ENCODE data around the gene TNFAIP8L1. TPM values are rescaled to one million over a fixed set of nuclear protein-coding genes. Genes with fewer than 3 reads are reported as not detected.
"Not testable (repeated sequence)": the region's sequence is repeated elsewhere in the genome, so short reads cannot be mapped to it uniquely, and the experiment has no call there.

TNFAIP8L1 gene
- 6.6 TPM for total RNA-seq
- 9.9 TPM for polyA plus RNA-seq

DNA sequence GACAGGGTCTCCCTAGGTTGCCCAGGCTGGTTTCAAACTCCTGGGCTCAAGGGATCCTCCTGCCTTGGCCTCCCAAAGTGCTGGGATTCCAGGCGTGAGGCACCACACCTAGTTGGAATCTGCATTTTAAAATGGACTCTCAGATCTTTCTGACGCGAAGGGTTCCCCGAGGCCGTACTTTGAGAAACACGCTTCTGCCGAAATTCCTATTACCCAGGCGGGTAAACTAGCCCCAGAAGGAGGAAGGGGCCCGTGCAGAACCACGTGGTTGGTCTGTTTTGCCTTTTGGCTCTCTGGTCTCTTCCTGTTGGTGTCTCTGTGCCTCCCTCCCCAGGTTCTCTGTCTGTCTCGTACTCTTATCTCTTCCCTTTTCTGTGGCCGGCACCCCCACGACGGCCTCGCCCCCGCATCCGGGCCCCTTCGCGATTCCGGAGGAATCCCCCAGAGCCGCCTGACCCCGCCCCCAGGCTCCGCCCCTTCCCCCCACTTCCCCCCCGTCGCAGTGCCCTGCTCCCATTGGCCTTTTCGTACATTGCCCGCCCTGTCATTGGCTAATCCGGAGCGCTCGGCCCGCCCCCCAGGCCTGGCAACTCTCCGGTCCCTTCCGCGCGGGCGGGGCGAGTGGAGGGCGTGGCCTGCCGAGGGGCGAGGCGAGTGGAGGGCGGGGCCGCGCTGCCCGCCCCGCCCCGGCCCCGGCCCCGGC is at the start of gene TNFAIP8L1:
TNFAIP8L1 (plus strand) TSS at position 689 of the 703 bp plus-strand sequence. CDS start 12,354 bp downstream, outside the sequence.
- peak within 1 kb of the TSS; percentile 33 for H3K27ac ChIP-seq (ENCODE audit: low read depth)
- H3K4me1 ChIP-seq (ENCODE audit: insufficient read depth): no peaks in the 10 kb centered on the region
- peak within 1 kb of the TSS; percentile 58 for H3K4me3 ChIP-seq (ENCODE audit: low read depth, low read length)
- peak; percentile 86 for DNase-seq (ENCODE audit: extremely low spot score)
- WGBS: 3% methylated on average over 49 of the region's 49 CpGs
- H3K36me3 ChIP-seq (ENCODE audit: insufficient read depth): no peaks in the 10 kb centered on the region

DNA sequence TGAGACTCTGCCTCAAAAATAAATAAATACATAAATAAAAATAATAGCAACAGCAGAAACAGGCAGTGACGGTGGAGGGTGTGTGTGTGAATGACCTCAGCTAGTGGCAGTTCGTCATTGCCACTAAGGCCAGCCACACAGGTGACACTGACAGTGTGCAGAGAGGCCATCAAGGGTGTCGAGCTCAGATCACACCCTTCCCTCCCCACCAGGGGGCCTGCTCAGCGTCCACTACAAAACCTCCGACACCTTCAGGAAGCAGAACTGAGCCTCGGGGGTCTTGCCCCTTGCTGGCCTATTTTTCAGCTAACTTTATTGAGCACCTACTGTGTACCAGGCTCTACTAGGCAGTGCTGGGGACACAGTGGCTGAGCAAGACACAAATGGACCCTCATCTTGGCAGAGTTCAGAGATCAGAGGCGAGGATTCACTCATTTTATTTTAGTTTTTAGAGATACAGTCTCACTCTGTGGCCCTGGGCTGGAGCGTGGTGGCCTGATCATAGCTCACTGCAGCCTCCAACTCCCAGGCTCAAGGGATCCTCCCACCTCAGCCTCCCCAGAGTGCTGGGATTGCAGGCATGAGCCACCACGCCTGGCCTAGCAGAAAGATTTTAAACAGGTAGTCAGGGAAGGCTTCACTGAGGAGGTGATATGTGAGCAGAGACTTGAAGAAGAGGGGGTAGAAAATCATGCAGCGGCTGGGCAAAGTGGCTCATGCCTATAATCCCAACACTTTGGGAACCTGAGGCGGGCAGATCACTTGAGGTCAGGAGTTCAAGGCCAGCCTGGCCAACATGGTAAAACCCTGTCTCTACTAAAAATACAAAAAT is 49.5 kb upstream of the TNFAIP8L1 start:
- WGBS: 64% methylated on average over 11 of the region's 11 CpGs
- Histone ChIP-seq H3K4me3 (ENCODE audit: low read depth, low read length) (no peak overlapping the region), H3K27ac (ENCODE audit: low read depth) (no peak overlapping the region), H3K36me3 (ENCODE audit: insufficient read depth) (no peaks in the 10 kb centered on the region), H3K4me1 (ENCODE audit: insufficient read depth) (no peaks in the 10 kb centered on the region)
- DNase-seq (ENCODE audit: extremely low spot score): no peak

DNA sequence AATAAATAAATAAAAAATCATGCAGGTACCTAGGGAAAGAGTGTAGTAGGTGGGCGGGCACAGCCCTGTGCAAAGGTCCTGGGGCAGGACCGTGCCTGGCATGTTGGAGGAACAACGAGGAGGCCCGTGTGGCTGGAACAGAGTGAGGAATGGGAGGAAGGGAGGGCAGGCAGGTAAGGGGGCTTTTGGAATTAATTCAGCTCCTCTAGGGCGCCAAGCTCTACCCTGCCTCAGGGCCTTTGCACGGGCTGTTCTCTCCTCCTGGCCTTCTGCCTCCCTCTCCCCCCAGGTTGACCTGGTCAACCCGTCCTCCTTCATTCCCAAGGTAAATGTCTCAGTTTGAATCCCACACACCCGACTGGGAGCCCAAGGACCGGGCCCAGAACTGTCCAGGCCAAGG is 48.8 kb upstream of the TNFAIP8L1 start:
- DNase-seq (ENCODE audit: extremely low spot score): no peak
- H3K4me1 ChIP-seq (ENCODE audit: insufficient read depth): no peaks in the 10 kb centered on the region
- H3K36me3 ChIP-seq (ENCODE audit: insufficient read depth): no peaks in the 10 kb centered on the region
- H3K4me3 ChIP-seq (ENCODE audit: low read depth, low read length): no peak overlapping the region
- WGBS: 82% methylated on average over 9 of the region's 9 CpGs
- H3K27ac ChIP-seq (ENCODE audit: low read depth): no peak overlapping the region

DNA sequence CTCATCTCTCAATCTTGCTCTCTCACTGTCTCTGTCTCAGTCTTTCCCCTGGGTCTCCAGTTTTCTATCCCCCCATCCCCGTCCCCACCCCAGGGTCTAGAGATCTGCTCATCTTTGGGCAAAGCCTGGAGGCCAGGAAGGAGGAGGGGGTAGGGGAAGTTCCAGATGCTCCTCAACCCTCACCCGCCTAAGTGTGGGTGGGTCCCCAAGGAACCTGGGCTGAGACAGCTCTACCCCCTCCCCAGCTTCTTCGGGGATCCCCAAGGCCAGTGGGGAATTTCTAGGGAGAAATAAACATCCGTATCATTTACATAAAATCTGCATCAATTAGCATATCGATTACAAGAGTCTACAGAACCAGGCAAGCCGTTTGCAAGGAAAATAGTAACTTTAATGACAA is 48.0 kb upstream of the TNFAIP8L1 start:
- DNase-seq (ENCODE audit: extremely low spot score): no peak
- Histone ChIP-seq H3K4me3 (ENCODE audit: low read depth, low read length) (no peak overlapping the region), H3K27ac (ENCODE audit: low read depth) (no peak overlapping the region), H3K36me3 (ENCODE audit: insufficient read depth) (no peaks in the 10 kb centered on the region), H3K4me1 (ENCODE audit: insufficient read depth) (no peaks in the 10 kb centered on the region)
- WGBS: 40% methylated on average over 6 of the region's 6 CpGs

DNA sequence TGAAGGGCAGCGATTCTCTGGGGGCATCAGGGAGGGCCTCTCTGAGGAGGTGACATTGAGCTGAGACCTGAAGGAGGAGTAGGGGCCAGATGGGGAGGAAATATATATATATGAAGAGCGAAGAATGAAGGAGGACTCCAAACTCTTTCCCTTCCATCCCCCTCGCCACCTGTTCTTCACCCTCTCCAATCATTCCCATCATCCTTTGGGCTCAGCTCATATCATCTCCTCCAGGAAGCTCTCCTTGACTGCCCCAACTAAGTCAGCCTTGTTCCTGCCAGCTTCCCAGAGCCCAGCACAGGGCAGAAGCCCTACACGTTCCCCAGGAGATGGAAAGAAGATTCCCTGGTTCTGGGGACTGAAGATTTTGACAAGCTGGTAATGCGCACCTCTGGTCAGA is 46.9 kb upstream of the TNFAIP8L1 start:
- 71% methylated on average over 5 of the region's 5 CpGs for WGBS
- DNase-seq (ENCODE audit: extremely low spot score): no peak

DNA sequence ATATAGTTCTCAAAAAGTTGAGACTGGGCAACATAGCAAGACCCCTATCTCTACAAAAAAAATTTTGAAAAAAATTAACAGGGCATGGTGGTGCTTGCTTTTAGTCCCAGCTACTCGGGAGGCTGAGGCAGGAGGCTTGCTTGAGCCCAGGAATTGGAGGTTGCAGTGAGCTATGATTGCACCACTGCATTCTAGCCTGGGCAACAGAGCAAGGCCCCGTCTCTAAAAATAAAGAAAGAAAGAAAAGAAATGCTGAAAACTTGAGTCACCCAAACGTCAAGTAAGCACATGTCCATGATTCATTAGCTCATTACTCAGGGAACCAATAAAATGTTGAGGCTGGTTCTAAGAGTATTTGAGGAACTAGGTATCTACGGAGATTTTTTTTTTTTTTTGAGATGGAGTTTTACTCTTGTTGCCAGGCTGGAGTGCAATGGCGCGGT is 45.9 kb upstream of the TNFAIP8L1 start:
- Histone ChIP-seq H3K36me3 (ENCODE audit: insufficient read depth) (no peaks in the 10 kb centered on the region), H3K4me3 (ENCODE audit: low read depth, low read length) (no peak overlapping the region), H3K4me1 (ENCODE audit: insufficient read depth) (no peaks in the 10 kb centered on the region), H3K27ac (ENCODE audit: low read depth) (no peak overlapping the region)
- 53% methylated on average over 6 of the region's 6 CpGs for WGBS
- DNase-seq (ENCODE audit: extremely low spot score): no peak

More for the DNA sequence above, 46.9 kb upstream of the TNFAIP8L1 start:
- H3K36me3 ChIP-seq (ENCODE audit: insufficient read depth): no peaks in the 10 kb centered on the region
- no peaks in the 10 kb centered on the region for H3K4me1 ChIP-seq (ENCODE audit: insufficient read depth)
- H3K27ac ChIP-seq (ENCODE audit: low read depth): no peak overlapping the region
- H3K4me3 ChIP-seq (ENCODE audit: low read depth, low read length): no peak overlapping the region

DNA sequence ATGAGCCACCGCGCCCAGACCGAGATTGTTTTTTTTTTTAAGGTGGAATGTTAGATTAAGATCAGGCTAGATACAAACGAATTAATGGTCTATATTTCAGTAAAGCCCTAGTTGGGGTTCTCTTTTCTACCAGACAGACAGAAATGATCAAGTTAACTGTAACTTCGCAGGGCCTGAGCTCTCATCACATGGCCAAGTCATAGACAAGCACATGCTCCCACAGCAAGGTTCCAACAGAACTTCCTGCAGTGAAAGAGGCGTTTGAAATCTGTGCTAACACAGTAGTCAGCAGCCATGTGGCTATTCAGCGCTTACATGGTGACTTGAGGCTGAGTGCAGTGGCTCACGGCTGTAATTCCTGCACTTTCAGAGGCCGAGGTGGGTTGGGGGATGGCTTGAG is 45.1 kb upstream of the TNFAIP8L1 start:
- no peak for DNase-seq (ENCODE audit: extremely low spot score)
- H3K4me1 ChIP-seq (ENCODE audit: insufficient read depth): no peaks in the 10 kb centered on the region
- H3K36me3 ChIP-seq (ENCODE audit: insufficient read depth): no peaks in the 10 kb centered on the region
- H3K27ac ChIP-seq (ENCODE audit: low read depth): no peak overlapping the region
- H3K4me3 ChIP-seq (ENCODE audit: low read depth, low read length): no peak overlapping the region
- 59% methylated on average over 9 of the region's 9 CpGs for WGBS

DNA sequence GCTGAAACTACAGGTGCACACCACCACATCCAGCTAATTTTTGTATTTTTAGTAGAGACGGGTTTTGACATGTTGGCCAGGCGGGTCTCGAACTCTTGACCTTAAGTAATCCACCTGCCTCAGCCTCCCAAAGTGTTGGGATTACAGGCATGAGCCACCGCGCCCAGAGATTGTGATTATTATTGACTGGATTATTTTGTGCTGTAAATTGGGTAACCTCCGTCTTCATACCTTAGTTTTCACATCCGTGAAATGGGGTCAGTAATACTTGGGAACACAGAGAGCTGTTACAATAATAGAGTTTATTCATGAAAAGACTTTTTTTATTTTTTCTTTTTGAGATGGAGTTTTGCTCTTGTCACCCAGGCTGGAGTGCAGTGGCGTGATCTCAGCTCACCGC is 44.2 kb upstream of the TNFAIP8L1 start:
- not testable (repeated sequence) for H3K4me3 ChIP-seq (ENCODE audit: low read depth, low read length); DNase-seq (ENCODE audit: extremely low spot score); H3K4me1 ChIP-seq (ENCODE audit: insufficient read depth); H3K27ac ChIP-seq (ENCODE audit: low read depth); H3K36me3 ChIP-seq (ENCODE audit: insufficient read depth)
- WGBS: 90% methylated on average over 9 of the region's 9 CpGs

DNA sequence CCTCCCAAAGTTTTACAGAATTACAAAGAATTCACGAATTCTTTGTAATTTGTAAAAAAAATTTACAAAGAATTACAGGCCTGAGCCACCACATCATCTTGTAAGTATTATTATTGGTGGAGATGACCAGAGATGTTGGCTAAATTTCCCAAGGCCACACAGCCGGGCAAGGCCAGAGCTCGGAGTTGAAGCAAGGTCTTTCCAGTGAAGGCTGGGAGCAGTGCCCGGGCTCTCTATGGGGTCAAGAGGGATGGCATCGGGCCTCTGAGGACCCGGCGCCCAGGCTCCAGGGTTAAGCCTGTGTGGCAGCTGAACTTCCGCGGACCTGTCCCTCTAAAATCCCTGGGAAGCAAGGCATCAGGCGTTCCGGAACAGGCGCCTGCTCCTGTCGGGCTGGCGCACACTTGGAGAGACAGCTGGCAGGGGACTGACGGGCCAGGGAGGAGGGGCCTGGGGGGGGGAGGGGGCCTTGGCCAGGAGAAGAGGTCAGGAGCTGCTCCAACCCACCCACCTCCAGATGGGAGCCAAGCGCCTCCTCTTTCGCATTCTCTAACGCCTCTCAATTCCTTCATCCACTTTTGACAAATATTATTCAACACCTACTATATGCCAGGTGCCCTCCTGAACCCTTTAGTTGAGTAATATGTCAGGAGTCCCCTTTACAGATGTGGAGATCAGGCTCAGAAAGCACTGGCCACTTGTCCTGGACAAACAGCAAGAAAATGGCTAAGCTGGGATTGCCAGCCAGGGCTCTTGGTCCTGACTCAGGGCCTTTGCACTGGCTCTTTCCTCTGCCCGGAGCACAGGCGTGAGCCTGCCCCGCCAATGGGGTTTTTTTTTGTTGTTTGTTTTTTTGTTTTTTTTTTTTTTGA is 43.0 kb upstream of the TNFAIP8L1 start:
- 44% methylated on average over 21 of the region's 21 CpGs for WGBS
- Histone ChIP-seq H3K4me3 (ENCODE audit: low read depth, low read length) (no peak overlapping the region), H3K4me1 (ENCODE audit: insufficient read depth) (no peaks in the 10 kb centered on the region), H3K27ac (ENCODE audit: low read depth) (no peak overlapping the region), H3K36me3 (ENCODE audit: insufficient read depth) (no peaks in the 10 kb centered on the region)
- no peak for DNase-seq (ENCODE audit: extremely low spot score)

DNA sequence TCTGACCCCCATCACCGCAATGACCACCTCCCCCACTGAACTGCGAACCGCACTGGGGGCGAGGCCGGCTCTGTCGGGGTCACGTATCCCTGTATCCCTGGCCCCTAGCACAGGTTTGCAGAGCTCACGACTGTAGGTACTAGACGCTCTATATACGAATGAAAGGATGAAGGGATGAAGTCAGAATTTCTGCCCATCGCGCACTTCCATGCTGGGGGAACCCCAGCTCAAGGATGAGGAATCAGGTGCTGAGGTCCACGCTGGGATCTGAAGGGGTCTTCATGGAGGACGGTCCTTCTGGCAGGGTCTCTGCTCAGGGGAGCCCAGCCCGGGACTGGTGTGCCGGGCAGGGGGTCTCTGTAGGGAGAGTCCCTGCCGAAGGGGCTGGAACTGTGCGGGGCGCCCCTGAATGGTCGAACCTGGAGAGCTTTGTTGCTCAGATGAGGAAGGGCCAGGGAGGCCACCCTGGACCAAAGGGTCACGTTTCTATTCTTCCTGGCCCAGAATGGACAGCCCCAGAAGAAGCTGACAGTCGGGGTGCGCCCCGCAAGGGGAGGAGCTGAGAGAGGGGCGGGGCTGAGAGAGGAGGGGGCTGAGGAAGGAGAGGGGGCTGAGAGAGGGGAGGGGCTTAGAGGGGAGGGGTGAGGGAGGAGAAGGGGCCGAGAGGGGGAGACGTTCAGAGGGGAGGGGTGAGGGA is 41.9 kb upstream of the TNFAIP8L1 start:
- H3K4me1 ChIP-seq (ENCODE audit: insufficient read depth): no peaks in the 10 kb centered on the region
- no peak for DNase-seq (ENCODE audit: extremely low spot score)
- H3K4me3 ChIP-seq (ENCODE audit: low read depth, low read length): no peak overlapping the region
- no peaks in the 10 kb centered on the region for H3K36me3 ChIP-seq (ENCODE audit: insufficient read depth)
- H3K27ac ChIP-seq (ENCODE audit: low read depth): no peak overlapping the region
- WGBS: 6% methylated on average over 27 of the region's 27 CpGs

DNA sequence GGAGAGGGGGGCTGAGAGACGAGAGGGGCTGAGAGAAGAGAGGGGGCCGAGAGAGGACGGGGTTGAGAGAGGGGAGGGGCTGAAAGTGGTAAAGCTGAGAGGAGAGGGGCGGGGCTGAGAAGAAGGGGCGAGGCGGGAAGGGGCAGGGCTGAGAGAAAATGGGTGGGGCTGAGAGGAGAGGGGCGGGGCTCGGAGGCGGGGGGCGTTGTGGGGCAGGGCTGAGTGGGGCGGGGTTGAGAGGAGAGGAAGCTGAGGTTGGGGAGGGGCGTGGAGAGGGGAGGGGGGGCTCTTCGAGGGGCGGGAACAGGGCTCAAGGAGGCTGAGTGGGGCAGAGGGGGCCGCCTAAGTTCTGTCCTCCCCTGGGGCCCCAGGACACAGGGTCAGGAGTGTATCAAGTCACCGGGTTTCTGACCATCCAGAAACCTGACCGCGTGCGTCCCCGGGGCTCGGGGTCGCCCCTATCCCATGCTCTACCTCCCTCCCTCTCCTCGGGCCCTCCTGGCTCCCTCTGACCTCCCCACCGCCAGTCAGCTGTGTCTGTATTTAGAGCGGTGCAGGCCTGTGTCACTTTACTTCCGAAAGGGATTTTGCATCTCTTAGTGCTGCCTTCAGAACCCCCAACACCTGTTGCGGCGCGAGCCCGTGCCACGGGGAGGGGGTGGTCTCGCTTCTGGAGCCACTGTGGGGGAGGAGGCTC is 41.2 kb upstream of the TNFAIP8L1 start:
- Histone ChIP-seq H3K4me1 (ENCODE audit: insufficient read depth) (no peaks in the 10 kb centered on the region), H3K27ac (ENCODE audit: low read depth) (no peak overlapping the region), H3K36me3 (ENCODE audit: insufficient read depth) (no peaks in the 10 kb centered on the region), H3K4me3 (ENCODE audit: low read depth, low read length) (no peak overlapping the region)
- WGBS: 2% methylated on average over 30 of the region's 32 CpGs
- DNase-seq (ENCODE audit: extremely low spot score): no peak

DNA sequence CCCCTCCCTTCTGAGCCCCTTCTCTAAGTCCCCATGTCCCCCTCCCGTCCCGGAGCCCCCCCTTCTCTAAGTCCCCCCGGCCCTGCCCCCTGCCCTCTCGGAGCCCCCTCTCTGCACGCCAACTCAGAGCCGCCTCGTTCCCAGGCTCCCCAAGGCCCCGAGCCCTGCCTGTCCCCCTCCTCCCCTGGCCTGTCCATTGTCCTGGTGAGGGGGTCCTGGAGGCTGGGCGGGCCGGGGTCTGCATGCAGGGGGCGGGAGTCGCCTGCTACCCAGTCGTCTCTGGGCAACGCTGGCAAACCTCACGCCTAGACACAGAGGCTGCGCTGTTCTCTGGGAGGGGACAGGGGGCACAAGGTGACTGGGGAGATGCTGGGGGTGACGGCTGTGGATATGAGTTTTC is 40.6 kb upstream of the TNFAIP8L1 start:
- DNase-seq (ENCODE audit: extremely low spot score): no peak
- Histone ChIP-seq H3K36me3 (ENCODE audit: insufficient read depth) (no peaks in the 10 kb centered on the region), H3K4me1 (ENCODE audit: insufficient read depth) (no peaks in the 10 kb centered on the region), H3K27ac (ENCODE audit: low read depth) (no peak overlapping the region), H3K4me3 (ENCODE audit: low read depth, low read length) (no peak overlapping the region)
- WGBS: 6% methylated on average over 17 of the region's 17 CpGs
